H1 (cell line): ENCODE results near the gene P2RY1. TPM values are rescaled to one million over a fixed set of nuclear protein-coding genes. Genes with fewer than 3 reads are reported as not detected.

Experiments
- CTCF ChIA-PET: fragments of 300-600 bp; sonication (Branson Sonifier 250); formaldehyde crosslinking; loops from one replicate; lab custom pipeline; 2021; ENCODE audit not compliant: partially characterized antibody; lab: Charles Lee
- POLR2A ChIA-PET: fragments of 300-600 bp; sonication (Branson Sonifier 250); formaldehyde crosslinking; loops from one replicate; lab custom pipeline; 2021; ENCODE audit warnings: inconsistent platforms; ENCODE audit not compliant: partially characterized antibody; lab: Charles Lee
- DNase-seq, 2 experiments: peaks; one replicate each; pipeline versions ENCODE4 v3.0.0 to v3.0.0-alpha.2; 2010 to 2022; ENCODE audit warnings: low spot score in 2 of 2, low read depth in 1 of 2, mixed read lengths in 1 of 2
- FAIRE-seq: peaks from 2 replicates; lab custom pipeline; 2011; peaks lifted over from hg19 to GRCh38; lab: Jason Lieb, UNC
- H2AFZ ChIP-seq: 2 replicates; pipeline ENCODE4 v1.8.1; 2012; ENCODE audit warnings: low read length, inconsistent platforms
- H2AK5ac ChIP-seq: 2 replicates; pipeline ENCODE4 v1.6.1; 2013; ENCODE audit warnings: low read depth, low read length
- H2BK120ac ChIP-seq: replicated peaks from 2 replicates; pipeline ENCODE3; 2013; ENCODE audit warnings: low read depth, low read length, inconsistent platforms
- H2BK12ac ChIP-seq: 2 replicates; pipeline ENCODE4 v1.6.1; 2013; ENCODE audit warnings: low read depth, low read length
- H2BK15ac ChIP-seq: 2 replicates; pipeline ENCODE4 v1.6.1; 2013; ENCODE audit warnings: low read length
- H2BK20ac ChIP-seq: 2 replicates; pipeline ENCODE4 v1.6.1; 2013; ENCODE audit warnings: low read length
- H2BK5ac ChIP-seq: 2 replicates; pipeline ENCODE4 v1.6.1; 2013; ENCODE audit warnings: low read depth, low read length
- H3K14ac ChIP-seq: 2 replicates; pipeline ENCODE4 v1.6.1; 2013; ENCODE audit warnings: inconsistent platforms; ENCODE audit not compliant: insufficient read length
- H3K18ac ChIP-seq: 2 replicates; pipeline ENCODE4 v1.6.1; 2013; ENCODE audit warnings: low read length; ENCODE audit errors: extremely low read depth
- H3K23ac ChIP-seq: 2 replicates; pipeline ENCODE4 v1.6.1; 2013; ENCODE audit warnings: inconsistent platforms; ENCODE audit not compliant: insufficient read length
- H3K23me2 ChIP-seq: 2 replicates; pipeline ENCODE4 v1.6.1; 2013; ENCODE audit warnings: low read depth, low read length
- H3K27ac ChIP-seq: 2 replicates; pipeline ENCODE4 v1.6.1; 2011; ENCODE audit warnings: low read depth, low read length, inconsistent platforms
- H3K27me3 ChIP-seq, 4 experiments: replicated peaks in 1 of 4; 1 replicate in 1 of 4; 2 replicates in 3 of 4; pipeline versions ENCODE4 v1.6.1 to v1.8.1; 2011 to 2013; ENCODE audit warnings: low read length in 3 of 4, mild to moderate bottlenecking in 3 of 4, inconsistent platforms in 2 of 4, mixed read lengths in 2 of 4, moderate library complexity in 1 of 4; ENCODE audit not compliant: control insufficient read depth in 3 of 4, insufficient read depth in 3 of 4; ENCODE audit errors: extremely low read depth in 1 of 4
- H3K36me3 ChIP-seq, 4 experiments: 2 replicates each; pipeline versions ENCODE4 v1.6.1 to v1.8.1; 2011 to 2013; ENCODE audit warnings: mild to moderate bottlenecking in 4 of 4, low read length in 3 of 4, moderate library complexity in 2 of 4, control low read depth in 1 of 4, inconsistent platforms in 1 of 4; ENCODE audit not compliant: insufficient read depth in 4 of 4, control insufficient read depth in 2 of 4
- H3K4ac ChIP-seq: replicated peaks from 2 replicates; pipeline ENCODE3; 2013; ENCODE audit warnings: low read length, low read depth, mixed read lengths, inconsistent platforms; ENCODE audit not compliant: insufficient read length
- H3K4me1 ChIP-seq, 4 experiments: replicated peaks in 1 of 4; 1 replicate in 1 of 4; 2 replicates in 3 of 4; pipeline versions ENCODE4 v1.6.1 to v1.8.1; 2011 to 2013; ENCODE audit warnings: low read length in 3 of 4, inconsistent platforms in 2 of 4, mixed read lengths in 1 of 4; ENCODE audit not compliant: insufficient read depth in 4 of 4, control insufficient read depth in 3 of 4
- H3K4me2 ChIP-seq, 2 experiments: 2 replicates each; pipeline versions ENCODE4 v1.6.1 to v1.8.1; 2011 to 2013; ENCODE audit warnings: low read depth in 2 of 2, low read length in 2 of 2, control low read depth in 1 of 2, inconsistent platforms in 1 of 2, mild to moderate bottlenecking in 1 of 2; ENCODE audit not compliant: insufficient read depth in 1 of 2
- H3K4me3 ChIP-seq, 4 experiments: fragments of 200-600, 300-600 bp in 1 of 4; sonication (generic), shearing (Covaris generic), sonication (Bioruptor Twin) in 1 of 4; 2 replicates each; pipeline versions ENCODE4 v1.5.1 to v1.8.1; 2011 to 2016; ENCODE audit warnings: low read length in 4 of 4, low read depth in 3 of 4, control low read depth in 2 of 4, inconsistent platforms in 2 of 4, mild to moderate bottlenecking in 2 of 4, mixed read lengths in 1 of 4, moderate library complexity in 1 of 4; ENCODE audit not compliant: insufficient read depth in 2 of 4; ENCODE audit errors: extremely low read depth in 1 of 4
- H3K56ac ChIP-seq: replicated peaks from 2 replicates; pipeline ENCODE3; 2013; ENCODE audit warnings: low read depth, mild to moderate bottlenecking, mixed read lengths, low read length, inconsistent platforms; ENCODE audit not compliant: insufficient read length
- H3K79me1 ChIP-seq: 2 replicates; pipeline ENCODE4 v1.6.1; 2013; ENCODE audit warnings: low read depth, low read length, control low read depth
- H3K79me2 ChIP-seq, 2 experiments: 2 replicates each; pipeline versions ENCODE4 v1.6.1 to v1.8.1; 2012 to 2013; ENCODE audit warnings: low read length in 2 of 2, mild to moderate bottlenecking in 2 of 2, inconsistent platforms in 1 of 2; ENCODE audit not compliant: insufficient read depth in 2 of 2, control insufficient read depth in 1 of 2
- H3K9ac ChIP-seq, 4 experiments: replicated peaks in 1 of 4; 1 replicate in 1 of 4; 2 replicates in 3 of 4; pipeline versions ENCODE4 v1.6.1 to v1.8.1; 2011 to 2013; ENCODE audit warnings: low read depth in 3 of 4, low read length in 3 of 4, control low read depth in 2 of 4, mild to moderate bottlenecking in 2 of 4, moderate library complexity in 2 of 4, inconsistent platforms in 1 of 4; ENCODE audit errors: extremely low read depth in 1 of 4
- H3K9me3 ChIP-seq, 2 experiments: 2 replicates each; pipeline versions ENCODE4 v1.6.1 to v1.8.1; 2012 to 2013; ENCODE audit warnings: mild to moderate bottlenecking in 2 of 2, moderate library complexity in 2 of 2, control low read depth in 1 of 2, inconsistent platforms in 1 of 2, low read depth in 1 of 2, low read length in 1 of 2, mixed read lengths in 1 of 2; ENCODE audit not compliant: insufficient read depth in 2 of 2
- H4K20me1 ChIP-seq, 2 experiments: replicated peaks in 1 of 2; 2 replicates each; pipeline versions ENCODE3 to v1.8.1; 2011 to 2013; ENCODE audit warnings: inconsistent platforms in 2 of 2, low read length in 2 of 2, mild to moderate bottlenecking in 1 of 2; ENCODE audit not compliant: insufficient read depth in 2 of 2, control insufficient read depth in 1 of 2
- H4K5ac ChIP-seq: 2 replicates; pipeline ENCODE4 v1.6.1; 2013; ENCODE audit warnings: low read length, low read depth, mixed read lengths, inconsistent platforms; ENCODE audit not compliant: insufficient read length
- H4K8ac ChIP-seq: 2 replicates; pipeline ENCODE4 v1.8.0; 2013; ENCODE audit warnings: mild to moderate bottlenecking, moderate library complexity, low read length, inconsistent platforms; ENCODE audit not compliant: insufficient read depth; ENCODE audit errors: extremely low read depth
- H4K91ac ChIP-seq: replicated peaks from 2 replicates; pipeline ENCODE3; 2013; ENCODE audit warnings: low read length, mixed read lengths, inconsistent platforms; ENCODE audit not compliant: insufficient read length
- ASH2L ChIP-seq: fragments of 200-600, 300-600 bp; sonication (generic); IDR thresholded peaks from one replicate; pipeline ENCODE4 v1.7.1; 2017; ENCODE audit warnings: low read length
- EGR1 ChIP-seq: IDR thresholded peaks from 2 replicates; pipeline ENCODE4 v1.6.1; 2011; ENCODE audit warnings: low read depth, low read length, borderline replicate concordance
- KDM1A ChIP-seq: fragments of 200-600, 300-600 bp; sonication (generic); IDR thresholded peaks from 2 replicates; pipeline ENCODE4 v1.7.1; 2016; ENCODE audit warnings: mild to moderate bottlenecking, low read length, borderline replicate concordance
- POLR2AphosphoS5 ChIP-seq: IDR thresholded peaks from 2 replicates; pipeline ENCODE4 v1.6.1; 2011; ENCODE audit warnings: low read depth, low read length
- RAD21 ChIP-seq, 2 experiments: IDR thresholded peaks in 1 of 2; conservative IDR thresholded peaks in 1 of 2; 2 replicates each; pipeline ENCODE4 v1.6.1; 2011; ENCODE audit warnings: low read depth in 2 of 2, low read length in 2 of 2, improper control_type of control experiment in 1 of 2, inconsistent platforms in 1 of 2, mild to moderate bottlenecking in 1 of 2, moderate library complexity in 1 of 2
- RFX5 ChIP-seq: IDR thresholded peaks from 2 replicates; pipeline ENCODE4 v1.6.1; 2011; ENCODE audit warnings: low read depth, low read length, improper control_type of control experiment, borderline replicate concordance
- SIX5 ChIP-seq: IDR thresholded peaks from 2 replicates; pipeline ENCODE4 v1.6.1; 2011; ENCODE audit warnings: mild to moderate bottlenecking, low read depth, low read length
- SP4 ChIP-seq: IDR thresholded peaks from 2 replicates; pipeline ENCODE4 v1.6.1; 2012; ENCODE audit warnings: low read length, inconsistent platforms
- TCF12 ChIP-seq: IDR thresholded peaks from 2 replicates; pipeline ENCODE4 v1.6.1; 2011; ENCODE audit warnings: low read depth, mild to moderate bottlenecking, low read length
- USF2 ChIP-seq: IDR thresholded peaks from 2 replicates; pipeline ENCODE4 v1.6.1; 2011; ENCODE audit warnings: low read length, improper control_type of control experiment
- WGBS, 2 experiments: shearing (Covaris generic) in 1 of 2; methylation state at CpG; one replicate each; pipeline versions ENCODE4 v1.1.6 to v1.1.7; 2013 to 2015; ENCODE audit warnings: low lambda C conversion rate in 2 of 2, mixed read lengths in 2 of 2, inconsistent platforms in 1 of 2, low coverage in 1 of 2, missing lambda C conversion rate in 1 of 2; ENCODE audit not compliant: insufficient replicate concordance in 2 of 2, insufficient coverage in 1 of 2, insufficient read length in 1 of 2; ENCODE audit errors: extremely low coverage in 1 of 2, missing lambda C conversion rate in 1 of 2; 5-methylcytosine and 5-hydroxymethylcytosine counted together
- polyA plus RNA-seq, 7 experiments: library from polyadenylated mRNA; depleted of rRNA in 3 of 7; stranded (reverse) in 5 of 7; unstranded in 2 of 7; fragments of >200 nt in 5 of 7; fragments of 200-250 nt in 2 of 7; gene quantifications; 1 replicate in 5 of 7; 2 replicates in 1 of 7; 4 replicates in 1 of 7; pipeline versions ENCODE4 v1.2.1 to v1.2.3, GENCODE V29; 2011 to 2013; ENCODE audit warnings: missing spikeins in 2 of 7, mixed read lengths in 2 of 7
- total RNA-seq: library from RNA; stranded (reverse); fragmentation: NEBNext Ultra II Directional; extraction: Animal tissue kit (Norgen Biotek cat#: 25700); gene quantifications from 2 replicates; pipeline ENCODE4 v1.2.1, GENCODE V29; 2021

P2RY1 gene
- total and polyA plus RNA-seq, 2 of the 8 experiments (the other 6 are each of a cell fraction or from before 2014, with no cell fraction given) = 6.5 to 28.3 TPM

GRCh38 chr3:152885076-152885475, 50.1 kb downstream of the P2RY1 start:
- no peaks in the 10 kb centered on the region for H3K4me1 ChIP-seq
- no peak overlapping the region for H4K91ac ChIP-seq
- no peaks in the 10 kb centered on the region for H3K9me3 ChIP-seq
- no peak overlapping the region for H2BK120ac ChIP-seq
- no peaks in the 10 kb centered on the region for H3K23me2 ChIP-seq
- no peak for TF ChIP-seq SIX5
- TF ChIP-seq RAD21 (IDR thresholded peaks at IDR 0.05 in 1 of 2, conservative IDR thresholded peaks at IDR 0.05 in 1 of 2; ENCODE audit: low read depth in 2 of 2, low read length in 2 of 2) = no peak
- no peak for TF ChIP-seq USF2
- TF ChIP-seq SP4 = no peak
- TF ChIP-seq ASH2L = no peak
- TF ChIP-seq POLR2AphosphoS5 = no peak
- TF ChIP-seq RFX5 = no peak
- TF ChIP-seq TCF12 = no peak
- TF ChIP-seq KDM1A = no peak
- TF ChIP-seq EGR1 = no peak
- WGBS, 2 experiments = 29% methylated on average over 1 of the region's 1 CpG; no CpG with 5 or more reads in 1 of the 2 experiments
- H4K8ac ChIP-seq = no peak overlapping the region
- DNase-seq (no peak), FAIRE-seq (no peak)
- no peak overlapping the region for H2BK20ac ChIP-seq
- ChIA-PET CTCF (no interaction called here), POLR2A (no interaction called here)
- no peaks in the 10 kb centered on the region for H3K79me1 ChIP-seq
- H3K27ac ChIP-seq = no peak overlapping the region
- no peaks in the 10 kb centered on the region for H3K79me2 ChIP-seq
- no peak overlapping the region for H3K9ac ChIP-seq
- peak overlapping the region; percentile 31 for H3K14ac ChIP-seq
- H2BK15ac ChIP-seq = no peak overlapping the region
- H3K36me3 ChIP-seq = no peaks in the 10 kb centered on the region
- no peak overlapping the region for H3K4ac ChIP-seq
- H3K4me2 ChIP-seq = no peak overlapping the region
- H2AFZ ChIP-seq = no peak overlapping the region; the same call in 1 of the 2 replicates
- H3K23ac ChIP-seq = no peak overlapping the region
- H4K5ac ChIP-seq = no peak overlapping the region
- H2BK12ac ChIP-seq = no peak overlapping the region
- no peaks in the 10 kb centered on the region for H4K20me1 ChIP-seq
- no peak overlapping the region for H3K18ac ChIP-seq
- H2AK5ac ChIP-seq = no peak overlapping the region
- no peak overlapping the region for H3K4me3 ChIP-seq
- H3K56ac ChIP-seq = no peak overlapping the region
- no peak overlapping the region for H2BK5ac ChIP-seq
- no peaks in the 10 kb centered on the region for H3K27me3 ChIP-seq
